Astrocyte of the hippocampus (primary cell): ENCODE measurements around the gene GDI2.
"Not testable (repeated sequence)": the region's sequence is repeated elsewhere in the genome, so short reads cannot be mapped to it uniquely, and the experiment has no call there.

ENCODE experiments used
- DNase-seq: peaks from one replicate; pipeline ENCODE4 v3.0.0; 2011; ENCODE audit warnings: low read depth, low spot score

Gene GDI2

DNA sequence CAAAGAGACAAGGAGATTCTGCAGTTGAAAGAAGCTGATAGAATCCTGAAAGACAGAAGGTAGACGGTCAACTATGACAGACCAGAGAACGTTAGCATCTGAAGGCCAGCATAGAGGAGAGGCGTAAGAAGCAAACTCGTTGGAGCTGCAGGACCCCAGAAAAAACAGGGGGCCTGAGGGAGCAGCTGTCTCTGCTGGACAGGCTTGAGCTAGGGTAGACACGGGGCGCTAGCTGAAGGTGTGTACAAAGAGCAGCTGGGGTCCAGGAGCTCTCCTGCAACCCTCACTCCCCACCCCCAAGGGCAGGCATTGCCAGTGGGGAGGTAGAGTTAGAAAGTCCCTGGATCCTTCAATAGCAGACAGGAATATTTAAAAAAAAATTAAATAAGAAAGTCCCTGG is 14.6 kb upstream of the GDI2 start:
- no peak for DNase-seq

DNA sequence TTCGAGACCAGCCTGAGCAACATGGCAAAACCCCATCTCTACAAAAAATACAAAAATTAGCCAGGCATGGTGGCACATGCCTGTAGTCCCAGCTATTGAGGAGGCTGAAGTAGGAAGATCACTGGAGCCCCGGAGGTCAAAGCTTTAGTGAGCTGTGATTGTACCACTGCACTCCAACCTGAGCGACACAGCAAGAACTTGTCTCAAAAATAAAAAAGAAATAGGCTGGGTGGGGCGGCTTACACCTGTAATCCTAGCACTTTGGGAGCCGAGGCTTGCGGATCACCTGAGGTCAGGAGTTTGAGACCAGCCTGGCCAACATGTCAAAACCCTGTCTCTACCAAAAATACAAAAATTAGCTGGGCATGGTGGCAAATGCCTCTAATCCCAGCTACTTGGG is 13.3 kb upstream of the GDI2 start:
- DNase-seq: not testable (repeated sequence)

DNA sequence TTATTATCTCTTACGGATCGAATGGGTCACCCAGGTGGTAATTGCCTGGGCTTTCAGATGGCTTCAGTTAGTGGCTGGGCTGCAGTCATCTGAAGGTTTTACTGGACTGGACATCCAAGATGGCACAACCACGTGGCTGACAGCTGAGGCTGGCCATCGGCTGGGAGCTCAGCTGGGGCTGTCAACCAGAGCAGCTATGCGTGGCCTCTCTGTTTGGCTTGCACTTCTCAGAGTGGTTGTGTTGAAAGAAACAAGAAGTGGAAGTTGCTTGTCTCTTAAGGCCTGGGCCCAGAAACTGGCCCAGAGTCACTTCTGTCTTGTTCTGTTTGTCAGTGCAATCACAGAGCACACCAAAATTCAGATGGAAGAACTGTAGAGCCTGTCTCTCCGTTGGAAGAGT is 5.7 kb upstream of the GDI2 start:
- DNase-seq: no peak

DNA sequence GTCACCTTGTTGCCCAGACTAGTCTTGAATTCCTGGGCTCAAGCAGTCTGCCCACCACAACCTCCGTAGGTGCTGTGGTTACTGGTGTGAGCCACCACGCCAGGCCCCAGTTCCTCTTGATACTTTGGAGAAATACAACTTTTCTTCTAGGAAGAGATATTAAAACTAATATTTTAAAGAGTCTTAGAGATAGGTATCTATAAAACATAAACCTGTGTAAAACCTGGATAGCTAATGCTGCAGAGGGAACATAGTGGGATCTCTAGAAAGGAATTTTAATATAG is 4.8 kb upstream of the GDI2 start:
- no peak for DNase-seq

DNA sequence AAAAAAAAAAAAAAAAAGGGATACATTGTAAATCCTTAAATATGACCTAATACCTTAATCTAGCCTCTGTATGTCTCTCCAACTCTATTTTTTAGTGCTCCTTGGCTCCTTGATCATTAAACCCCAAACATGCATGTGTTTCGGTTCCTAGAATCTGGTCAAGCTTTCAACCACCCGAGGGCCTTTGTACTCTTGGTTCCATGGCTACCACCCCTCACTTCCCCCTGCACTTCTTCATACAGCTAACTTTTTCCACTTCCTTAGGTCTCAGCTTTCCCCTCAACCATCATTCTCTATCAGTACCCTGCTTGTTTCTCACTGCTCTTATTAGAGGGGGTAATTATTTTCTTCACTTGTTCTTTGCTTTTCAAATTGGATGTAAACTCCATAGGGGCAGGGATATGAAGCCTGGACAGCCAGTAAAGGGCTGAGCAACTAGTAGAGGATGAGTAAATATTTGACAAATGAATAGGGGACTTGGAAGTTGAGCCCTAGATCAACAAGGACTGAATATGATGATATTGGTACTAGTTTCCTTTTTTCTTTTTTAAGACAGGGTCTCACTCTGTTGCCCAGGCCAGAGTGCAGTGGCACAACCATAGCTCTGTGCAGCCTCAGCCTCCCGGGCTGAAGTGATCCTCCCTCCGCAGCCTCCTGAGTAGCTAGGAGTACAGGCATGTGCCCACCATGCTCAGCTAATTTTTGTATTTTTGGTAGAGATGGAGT is 4.3 kb upstream of the GDI2 start:
- no peak for DNase-seq

DNA sequence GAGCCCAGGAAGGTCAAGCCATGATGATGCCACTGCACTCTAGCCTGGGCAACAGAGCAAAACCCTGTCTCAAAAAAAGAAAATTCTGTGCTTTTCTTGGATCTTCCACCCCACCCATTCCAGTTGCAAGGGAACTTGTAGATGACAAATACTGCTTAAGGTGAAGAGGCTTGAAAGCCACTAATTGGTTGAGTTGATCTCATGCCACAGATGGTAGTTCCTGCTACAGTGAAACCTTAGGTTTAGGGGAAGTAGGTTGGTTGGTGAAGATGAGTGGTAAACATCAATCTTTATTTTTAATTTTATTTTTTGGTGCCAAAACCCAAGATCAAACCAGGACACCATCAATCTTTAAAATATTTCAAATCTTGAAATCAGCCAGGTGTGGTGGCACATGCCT is 2.9 kb upstream of the GDI2 start:
- DNase-seq: no peak

DNA sequence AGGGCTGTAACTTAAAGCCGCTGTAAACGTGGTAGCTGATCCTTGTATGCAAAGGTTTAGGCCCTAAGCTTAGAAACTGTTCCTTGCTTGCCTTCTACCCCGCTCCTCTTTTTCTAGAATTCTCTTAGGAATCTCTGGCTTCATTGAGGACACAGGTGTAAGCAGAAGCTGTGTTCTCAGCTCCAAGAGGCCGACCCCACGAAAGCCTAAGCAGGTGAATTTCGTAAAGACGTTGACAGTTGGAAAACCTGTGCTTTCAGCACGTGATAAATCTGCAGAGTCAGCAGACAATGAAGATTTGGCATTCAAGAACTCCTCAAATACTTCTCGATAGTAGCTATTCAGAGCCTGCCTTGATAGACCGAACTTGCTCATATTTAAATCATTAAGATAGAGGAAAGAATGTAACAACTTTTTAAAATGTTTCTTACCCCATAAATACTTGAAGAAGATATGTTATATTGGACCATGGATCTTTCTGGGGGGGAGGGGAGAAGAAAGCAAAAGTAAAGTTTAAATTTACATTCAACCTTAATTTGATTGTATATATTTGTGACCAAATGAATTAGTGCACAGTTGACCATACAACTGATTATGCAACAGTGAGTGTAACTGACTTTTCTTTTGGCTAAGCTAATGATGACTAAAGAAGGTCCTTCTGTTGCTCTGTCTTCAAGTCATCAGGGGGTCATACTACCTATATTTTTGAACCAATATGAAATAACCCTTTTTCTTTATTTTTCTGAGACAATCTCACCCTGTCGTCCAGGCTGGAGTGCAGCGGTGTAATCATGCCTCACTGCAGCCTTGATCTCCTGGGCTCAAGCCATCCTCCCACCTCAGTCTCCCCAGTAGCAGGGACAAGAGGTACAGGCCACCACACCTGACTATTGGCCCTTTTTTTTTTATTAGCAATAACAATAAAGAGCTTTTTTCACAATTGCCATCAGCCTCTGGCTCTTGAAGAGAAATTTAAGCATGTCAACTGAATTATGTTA is 1.2 kb upstream of the GDI2 start:
- DNase-seq: no peak

DNA sequence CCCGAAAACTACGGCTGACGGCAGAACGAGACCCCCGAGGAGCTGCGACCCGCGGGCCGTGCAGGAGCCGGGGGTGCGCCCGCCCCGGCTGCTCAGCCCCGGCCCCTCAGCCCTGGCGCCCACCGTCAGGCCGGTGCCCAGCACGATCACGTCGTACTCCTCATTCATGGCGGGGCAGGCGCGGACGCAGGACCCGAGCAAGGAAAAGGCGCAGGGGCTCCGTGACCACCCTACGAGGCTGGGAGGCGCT is 218 bp downstream of the GDI2 start:
- no peak for DNase-seq

DNA sequence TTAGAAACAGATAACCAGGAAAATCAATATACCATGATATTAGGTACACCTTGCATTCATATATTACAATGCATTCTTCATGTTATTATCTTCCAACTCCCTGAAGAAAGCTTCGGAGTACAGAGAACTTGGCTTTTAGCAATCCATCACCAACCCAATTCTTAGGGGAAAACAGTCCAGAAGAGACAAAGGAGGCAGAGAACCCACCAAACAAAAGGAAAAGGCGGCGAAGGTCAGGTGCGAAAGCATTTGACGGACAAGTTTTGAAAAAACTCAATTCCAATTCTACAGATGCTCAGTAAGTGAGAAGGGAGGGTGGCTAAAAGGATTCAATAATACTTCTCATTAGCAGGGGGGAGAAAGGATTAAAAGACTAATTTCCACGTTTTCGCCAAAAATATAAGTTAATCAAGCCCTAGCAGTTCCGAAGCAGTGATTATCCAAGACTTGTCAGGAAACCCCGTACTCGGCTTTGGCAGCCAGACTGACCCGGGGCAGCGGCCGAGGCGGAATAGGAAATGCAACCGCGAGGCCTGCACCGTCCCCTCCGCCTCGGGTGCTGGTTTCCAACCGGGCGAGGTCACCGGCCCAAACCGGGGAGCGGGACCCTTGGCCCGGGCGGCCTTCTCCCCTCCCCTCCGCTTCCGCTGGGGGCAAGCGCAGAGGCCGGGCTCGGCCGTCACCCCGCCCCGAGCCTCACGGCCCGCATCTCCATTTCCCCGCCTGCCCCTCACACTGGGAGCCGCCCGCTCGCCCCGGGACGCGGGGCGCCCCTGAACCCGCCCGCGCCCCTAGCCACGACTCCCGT is 747 bp downstream of the GDI2 start:
- peak; percentile 62 for DNase-seq

DNA sequence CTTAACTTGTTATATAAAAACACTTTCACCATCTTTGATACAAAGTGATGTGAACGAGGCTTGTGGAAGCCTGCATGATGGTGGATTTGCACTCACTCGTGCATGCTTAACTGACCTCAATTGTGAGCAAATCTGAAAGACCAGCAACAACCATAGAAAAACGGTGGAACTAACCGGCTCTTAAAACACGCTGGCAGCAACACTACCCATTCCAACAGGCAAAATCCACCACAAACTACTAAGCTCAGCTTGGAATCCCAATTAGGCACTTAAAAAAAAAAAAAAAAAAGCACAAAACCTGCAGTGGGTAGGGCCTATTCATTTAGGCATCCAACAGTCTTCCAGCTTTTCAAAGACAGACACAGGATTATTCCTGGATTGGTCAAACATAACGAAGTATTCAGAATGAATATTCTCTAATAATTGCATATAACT is 1.8 kb downstream of the GDI2 start:
- DNase-seq: peak; percentile 81

DNA sequence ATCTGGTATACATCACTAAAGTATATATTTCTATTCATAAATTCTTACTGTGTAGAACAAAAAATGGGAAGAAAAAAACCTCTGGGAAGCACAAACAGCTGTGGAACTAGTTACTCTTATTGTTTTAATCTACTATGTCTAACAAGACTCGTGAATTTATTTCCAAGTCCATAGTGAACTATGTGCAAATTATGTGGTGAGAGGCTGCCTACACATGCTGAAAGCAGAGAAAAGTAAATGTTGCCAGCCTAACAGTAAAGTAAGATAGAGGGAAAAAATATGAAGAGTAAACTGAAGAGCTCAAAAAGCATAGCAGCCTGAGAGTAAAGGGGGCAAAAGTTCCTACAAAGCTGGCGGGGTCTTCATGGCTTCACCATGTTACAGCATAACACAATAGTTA is 3.0 kb downstream of the GDI2 start:
- DNase-seq: peak; percentile 12

DNA sequence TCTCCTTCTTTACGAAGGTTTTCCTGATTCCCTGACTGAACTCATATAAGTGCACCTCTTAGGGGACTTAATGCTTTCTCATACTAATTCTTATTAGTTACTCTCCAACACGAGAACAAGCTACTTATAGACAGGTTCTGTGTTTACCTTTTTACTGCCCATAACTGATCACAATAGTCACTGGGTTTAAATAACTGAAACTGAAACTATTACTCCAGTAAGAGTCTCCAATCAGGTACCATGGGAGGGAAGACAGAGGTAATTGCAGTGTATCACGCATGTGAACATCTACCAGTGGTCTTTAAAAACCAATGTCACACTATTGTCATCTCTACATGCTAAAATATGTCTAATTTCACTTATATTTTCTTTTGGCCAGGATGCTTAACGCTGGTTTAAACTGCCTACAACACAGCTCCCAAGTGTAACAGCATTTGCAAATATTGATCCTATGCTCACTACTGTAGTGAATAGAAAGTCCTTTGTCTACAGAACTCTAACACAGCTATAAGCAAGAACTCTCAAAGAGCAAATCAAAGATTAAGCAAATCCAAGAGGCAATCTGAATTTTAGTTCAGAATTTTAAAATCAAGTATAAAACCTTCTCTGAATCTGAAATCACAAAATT is 3.6 kb downstream of the GDI2 start:
- no peak for DNase-seq

DNA sequence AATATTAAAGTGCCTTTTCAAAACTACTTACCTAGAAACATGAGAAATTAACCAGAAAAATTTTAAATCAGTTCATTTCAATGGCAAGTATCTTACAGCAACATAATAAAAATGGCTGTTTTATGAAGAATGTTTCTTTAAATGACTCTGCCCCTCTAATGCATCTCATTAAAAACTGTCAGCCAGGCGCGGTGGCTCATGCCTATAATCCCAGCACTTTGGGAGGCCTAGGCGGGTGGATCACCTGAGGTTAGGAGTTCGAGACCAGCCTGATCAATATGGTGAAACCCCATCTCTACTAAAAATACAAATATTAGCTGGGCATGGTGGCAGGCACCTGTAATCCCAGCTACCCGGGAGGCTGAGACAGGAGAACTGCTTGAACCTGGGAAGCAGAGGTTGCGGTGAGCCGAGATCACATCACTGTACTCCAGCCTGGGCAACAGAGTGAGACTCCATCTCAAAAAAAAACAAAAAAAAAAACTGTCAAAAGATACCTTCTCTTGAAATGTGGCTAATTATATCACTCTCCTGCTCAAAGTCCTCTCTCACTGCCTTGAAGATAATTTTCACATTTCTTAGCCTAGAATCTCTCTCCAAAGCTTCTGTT is 4.3 kb downstream of the GDI2 start:
- DNase-seq: not testable (repeated sequence)

DNA sequence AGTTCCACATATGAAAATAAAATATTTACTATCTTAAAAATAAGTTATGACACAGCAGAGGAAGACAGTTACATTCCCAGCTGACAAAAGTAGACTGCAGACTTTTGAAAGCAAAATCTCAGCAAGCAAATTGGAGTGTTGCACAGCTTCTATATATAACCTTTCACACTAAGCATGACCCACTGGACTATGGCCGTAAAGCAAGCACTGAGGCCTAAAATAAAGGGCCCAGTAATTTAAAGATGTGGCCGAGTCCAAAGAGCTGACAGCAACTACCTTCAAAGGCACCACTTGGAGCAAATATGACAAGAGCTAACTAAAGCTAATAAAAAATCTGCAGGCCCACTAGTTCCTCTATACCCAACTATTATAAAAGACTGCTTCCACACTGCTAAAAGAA is 6.5 kb downstream of the GDI2 start:
- DNase-seq: no peak

DNA sequence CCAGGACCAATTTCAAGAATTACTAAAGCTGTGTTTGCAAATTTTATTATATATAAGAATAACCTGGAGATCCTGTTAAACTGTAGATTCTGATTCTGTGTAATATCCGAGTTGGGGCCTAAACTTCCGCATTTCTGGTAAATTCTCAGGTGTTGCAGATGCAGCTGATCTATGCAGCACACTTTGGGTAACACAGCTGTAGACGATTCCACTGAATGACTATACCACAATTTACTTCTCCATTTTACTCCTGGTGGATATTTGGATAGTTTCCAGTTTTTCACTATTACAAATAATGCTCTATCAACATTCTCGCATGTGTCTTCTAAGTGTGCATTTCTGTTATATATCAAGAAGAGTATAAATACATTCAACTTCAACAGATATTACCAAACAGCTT is 7.5 kb downstream of the GDI2 start:
- no peak for DNase-seq

DNA sequence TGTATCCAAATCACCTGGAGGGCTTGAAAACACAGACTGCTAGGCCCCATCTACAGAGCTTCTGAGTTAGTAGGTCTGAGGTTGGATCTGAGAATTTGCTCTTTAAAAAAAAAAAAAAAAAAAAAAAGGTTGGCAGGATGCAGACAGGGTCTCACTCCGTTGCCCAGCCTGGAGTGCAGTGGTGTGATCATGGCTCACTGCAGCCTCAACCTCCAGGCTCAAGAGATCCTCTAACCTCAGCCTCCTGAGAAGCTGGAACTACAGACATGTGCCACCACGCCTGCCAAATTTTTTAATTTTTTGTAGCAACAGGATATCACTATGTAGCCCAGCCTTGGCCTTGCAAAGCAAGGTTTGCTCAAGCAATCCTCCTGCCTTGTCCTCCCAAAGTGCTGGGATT is 8.0 kb downstream of the GDI2 start:
- DNase-seq: no peak

DNA sequence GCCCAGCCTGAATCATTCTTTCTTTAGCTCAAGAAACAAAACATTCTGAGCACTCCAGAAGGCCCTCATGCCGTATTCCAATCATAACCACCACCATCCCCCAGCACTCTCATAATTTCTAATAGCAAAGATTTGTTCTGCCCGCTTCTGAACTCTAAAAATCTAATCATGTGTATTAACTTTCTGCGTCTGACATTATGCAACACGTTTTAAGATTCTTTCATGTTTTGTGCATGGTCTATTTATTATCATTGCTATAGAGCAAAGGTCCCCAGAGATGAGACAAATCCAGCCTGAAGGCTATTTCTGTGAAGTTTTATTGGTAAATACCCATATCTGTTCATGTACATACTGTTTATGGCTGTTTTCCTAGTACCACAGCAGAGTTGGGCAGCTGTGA is 8.8 kb downstream of the GDI2 start:
- no peak for DNase-seq

DNA sequence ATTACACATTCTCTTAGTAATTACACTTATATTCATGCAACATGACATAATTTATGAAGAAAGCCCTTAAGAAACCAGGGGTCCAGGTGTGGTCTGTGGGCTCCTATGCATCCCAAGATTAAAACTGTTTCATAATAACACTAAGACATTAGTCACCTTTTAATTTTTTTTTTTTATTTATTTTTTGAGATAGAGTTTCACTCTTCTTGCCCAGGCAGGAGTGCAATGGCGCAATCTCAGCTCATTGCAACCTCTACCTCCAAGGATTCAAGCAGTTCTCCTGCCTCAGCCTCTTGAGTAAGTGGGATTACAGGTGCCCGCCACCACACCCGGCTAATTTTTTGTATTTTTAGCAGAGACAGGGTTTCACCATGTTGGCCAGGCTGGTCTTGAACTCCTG is 12.5 kb downstream of the GDI2 start:
- DNase-seq: no peak

DNA sequence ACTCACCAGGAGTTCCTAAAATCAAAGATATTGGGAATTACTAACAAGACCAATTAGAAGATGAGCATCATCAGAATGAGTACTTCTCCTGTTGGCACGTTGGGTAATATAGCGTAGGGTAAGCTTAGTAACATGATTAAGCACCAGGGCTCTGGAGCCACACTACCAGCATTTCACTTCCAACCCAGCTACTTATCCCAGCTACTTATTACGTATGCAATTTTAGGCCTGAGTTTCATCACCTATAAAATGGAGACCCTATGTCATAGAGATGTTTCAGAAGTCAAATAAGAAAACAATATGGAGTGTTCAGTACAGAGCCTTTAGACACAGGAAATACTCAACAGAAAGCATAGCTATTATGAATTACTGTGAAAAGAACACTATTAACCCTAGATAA is 19.0 kb downstream of the GDI2 start:
- no peak for DNase-seq

DNA sequence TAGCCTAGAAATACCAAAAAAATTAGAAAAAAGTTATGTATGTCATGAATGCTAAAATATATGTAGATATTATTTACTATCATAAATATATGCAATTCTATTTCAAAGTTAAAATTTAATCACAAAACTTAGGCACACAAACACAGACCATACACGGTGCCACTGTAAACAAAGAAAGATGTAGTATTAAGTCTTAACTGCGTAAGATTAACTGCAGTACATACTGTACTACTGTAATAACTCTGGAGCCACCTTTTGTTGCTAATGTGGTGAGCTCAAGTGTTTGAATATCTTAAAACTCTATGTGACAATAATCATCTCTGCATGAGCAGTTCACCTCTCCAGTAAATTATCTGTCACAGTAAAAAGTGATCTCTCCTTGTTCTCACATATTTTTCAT is 23.6 kb downstream of the GDI2 start:
- no peak for DNase-seq

DNA sequence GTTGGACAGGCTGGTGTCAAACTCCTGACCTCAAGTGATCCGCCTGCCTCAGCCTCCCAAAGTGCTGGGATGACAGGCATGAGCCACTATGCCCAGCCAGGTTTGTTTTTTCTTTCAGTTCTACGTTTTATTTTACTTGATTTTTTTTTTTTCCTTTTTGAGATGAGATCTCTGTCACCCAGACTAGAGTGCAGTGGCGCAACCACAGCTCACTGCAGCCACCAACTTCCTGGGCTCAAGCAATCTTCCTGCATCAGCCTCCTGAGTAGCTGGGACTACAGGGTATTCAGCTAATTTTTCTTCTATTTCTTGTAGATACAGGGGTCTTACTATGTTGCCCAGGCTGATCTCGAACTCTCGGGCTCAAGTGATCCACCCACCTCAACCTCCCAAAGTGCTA is 24.3 kb downstream of the GDI2 start:
- DNase-seq: no peak

DNA sequence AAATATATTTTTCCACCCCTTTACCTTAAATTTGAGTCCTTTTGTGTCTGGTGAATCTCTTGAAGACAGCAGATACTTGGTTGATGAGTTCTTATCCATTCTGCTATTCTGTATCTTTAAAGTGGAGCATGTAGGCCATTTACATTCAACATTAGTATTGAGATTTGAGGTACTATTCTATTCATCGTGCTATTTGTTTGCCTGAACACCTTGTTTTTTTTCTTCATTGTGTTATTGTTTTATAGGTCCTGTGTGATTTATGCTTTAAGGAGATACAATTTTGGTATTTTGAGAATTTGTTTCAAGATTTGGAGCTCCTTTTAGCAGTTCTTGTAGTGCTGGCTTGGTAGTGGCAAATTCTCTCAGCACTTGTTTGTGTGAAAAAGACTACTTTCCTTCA is 29.9 kb downstream of the GDI2 start:
- no peak for DNase-seq
